ENCODE data around the gene AGBL1.

Gene AGBL1

DNA sequence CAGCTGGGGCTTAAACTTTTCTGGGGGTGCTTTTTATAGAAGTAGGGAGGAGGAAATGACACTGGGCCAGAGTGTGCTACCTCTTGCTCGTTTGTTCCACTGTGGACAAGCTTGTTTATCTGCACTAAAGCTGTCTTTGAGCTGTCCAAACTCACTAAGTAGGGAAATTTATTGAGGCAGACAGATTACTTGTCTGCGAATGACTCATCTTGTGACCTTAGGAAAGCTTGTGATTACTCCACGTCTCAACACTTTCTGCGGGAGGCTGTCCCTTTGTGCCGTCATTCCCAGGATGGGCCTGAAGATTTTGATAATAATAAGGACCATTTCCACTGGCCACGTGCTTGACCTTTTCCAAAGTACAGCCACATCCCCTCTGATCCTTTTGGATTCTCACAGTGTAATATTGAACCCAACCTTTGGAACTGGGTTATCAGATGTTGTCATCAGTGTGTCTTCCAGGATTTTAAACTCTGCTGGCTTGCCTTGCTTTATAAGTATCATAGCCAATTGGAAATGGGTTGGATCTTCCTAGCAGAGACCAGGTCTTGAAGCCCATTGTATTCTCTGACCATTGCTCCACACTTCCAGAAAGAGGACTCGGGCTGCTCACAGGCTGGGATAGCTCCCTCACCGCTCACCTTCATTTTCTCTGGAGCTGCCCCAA, 84.7 kb downstream of the AGBL1 start:
- DNase-seq (ENCODE audit: low spot score), result peak; percentile 19

DNA sequence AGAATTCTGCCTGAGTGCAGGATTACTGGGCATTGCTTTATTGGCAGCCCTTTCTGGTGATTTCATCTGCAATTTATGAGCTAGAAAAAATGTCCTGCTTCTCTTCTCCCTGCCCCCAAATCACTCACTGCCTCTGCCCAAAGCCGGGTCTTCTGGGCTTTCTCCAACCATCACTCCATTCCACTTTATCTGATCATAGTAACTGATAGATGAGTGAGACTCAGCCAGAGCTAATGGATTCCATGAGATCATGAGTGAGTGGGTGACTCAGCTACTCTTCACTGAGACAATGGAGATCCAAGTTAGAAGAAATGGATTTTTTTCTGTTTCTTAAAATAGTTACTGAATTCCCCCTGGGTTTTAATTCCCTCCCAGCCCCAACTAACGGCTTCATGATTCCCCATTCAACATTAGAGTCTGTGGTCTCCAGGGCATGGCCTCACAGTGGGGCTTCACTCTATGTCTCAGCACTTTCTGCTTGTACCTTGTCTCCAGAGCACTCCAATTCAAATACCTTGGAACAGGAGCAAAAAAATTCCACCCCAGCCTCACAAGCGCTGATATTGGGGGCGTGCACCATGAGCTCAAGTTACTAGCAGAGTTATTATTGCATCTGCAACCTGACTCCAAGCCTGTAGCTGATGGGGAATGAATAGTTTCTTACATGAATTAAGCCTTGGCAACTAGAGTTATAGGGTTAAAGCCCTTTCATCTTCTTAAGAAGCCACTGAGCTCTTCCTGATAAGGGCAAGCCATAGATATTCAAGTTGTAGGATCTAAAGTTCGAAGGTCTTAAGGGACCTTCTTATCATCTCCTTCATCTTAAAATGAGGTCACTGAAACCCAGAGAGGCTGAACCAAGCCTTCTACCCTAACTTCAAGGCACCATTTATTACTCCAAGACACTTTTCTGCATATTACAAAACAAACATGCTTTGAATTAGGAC, 85.9 kb downstream of the AGBL1 start:
- DNase-seq (ENCODE audit: low spot score), result peak; percentile 9

DNA sequence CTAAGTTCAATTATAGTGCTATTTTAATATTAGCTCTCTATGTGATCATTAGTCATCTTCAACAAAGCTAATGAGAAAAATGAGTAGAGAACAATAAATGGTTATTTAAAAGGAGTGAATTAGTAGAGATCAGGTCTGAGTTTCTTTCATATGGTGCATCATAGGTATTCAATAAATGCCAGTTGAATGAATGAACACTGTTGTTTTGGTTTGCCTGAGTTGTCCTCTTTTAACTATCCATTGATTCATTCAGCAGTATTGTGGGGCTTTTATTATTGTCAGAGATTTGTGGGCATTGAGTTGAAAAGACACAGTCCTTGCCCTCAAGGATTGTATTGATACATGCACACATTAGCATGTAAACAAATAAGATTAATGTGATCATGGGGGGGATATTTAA, 88.2 kb downstream of the AGBL1 start:
- DNase-seq (ENCODE audit: low spot score), result no peak

DNA sequence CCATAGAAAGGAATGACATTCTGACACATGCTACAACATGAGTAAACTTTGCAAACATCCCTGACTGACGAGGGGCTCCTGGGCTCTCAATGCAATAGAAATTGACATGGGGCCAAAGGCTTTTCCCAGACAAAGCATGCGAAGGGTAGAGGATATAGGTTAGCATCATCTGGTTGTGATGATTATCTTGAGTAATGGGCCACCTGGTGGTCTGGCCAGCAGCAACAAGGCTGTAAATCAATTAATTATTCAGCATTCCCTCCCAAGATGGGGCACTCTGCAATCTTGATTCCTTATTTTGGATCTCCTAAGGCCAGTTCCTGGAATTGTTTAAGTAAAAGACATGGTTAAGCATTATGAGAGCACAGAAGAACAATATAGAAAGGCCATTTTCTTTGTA, 99.2 kb downstream of the AGBL1 start:
- DNase-seq (ENCODE audit: low spot score), result no peak

DNA sequence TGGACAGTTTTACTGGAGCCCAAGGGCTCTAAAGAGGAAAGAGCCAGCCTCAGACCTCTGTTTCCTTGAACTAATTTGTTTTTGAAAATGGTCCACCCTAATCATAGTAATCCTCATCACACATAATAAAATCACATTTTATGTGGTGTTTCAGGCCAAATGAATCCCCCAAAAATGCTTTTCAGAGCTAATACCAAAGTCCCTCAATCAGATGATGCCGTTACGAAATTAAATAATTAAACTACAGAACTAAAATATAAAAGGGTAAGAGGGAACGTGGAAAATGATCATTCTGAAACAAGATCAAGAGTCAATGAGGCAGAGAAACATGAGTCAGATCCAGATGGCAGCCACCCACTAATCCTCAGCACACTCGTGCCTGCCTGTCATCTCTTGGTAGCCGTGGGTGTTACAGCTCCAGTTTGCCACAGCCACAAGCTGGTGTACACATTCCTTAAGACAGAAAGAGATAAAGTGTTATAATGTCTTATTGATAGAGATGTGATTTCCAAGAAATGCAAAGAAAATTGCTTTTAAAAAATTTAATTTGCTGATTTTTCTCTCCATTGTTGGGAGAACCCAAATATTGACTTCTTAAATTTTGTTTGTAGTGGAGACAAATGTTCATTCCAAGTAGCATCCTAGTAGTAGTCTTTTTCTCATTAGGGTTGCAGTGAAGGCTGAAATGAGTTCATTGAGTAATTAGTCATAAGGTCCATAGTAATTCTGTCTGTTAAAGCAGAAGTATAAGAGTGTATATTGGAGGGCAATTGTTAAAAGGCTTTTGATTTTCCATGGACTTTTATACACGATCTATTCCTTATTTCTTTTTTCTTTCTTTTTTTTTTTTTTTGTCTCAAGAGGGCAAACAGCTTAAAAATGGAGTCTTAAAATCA, 104.2 kb downstream of the AGBL1 start:
- peak; percentile 29 for DNase-seq (ENCODE audit: low spot score)

DNA sequence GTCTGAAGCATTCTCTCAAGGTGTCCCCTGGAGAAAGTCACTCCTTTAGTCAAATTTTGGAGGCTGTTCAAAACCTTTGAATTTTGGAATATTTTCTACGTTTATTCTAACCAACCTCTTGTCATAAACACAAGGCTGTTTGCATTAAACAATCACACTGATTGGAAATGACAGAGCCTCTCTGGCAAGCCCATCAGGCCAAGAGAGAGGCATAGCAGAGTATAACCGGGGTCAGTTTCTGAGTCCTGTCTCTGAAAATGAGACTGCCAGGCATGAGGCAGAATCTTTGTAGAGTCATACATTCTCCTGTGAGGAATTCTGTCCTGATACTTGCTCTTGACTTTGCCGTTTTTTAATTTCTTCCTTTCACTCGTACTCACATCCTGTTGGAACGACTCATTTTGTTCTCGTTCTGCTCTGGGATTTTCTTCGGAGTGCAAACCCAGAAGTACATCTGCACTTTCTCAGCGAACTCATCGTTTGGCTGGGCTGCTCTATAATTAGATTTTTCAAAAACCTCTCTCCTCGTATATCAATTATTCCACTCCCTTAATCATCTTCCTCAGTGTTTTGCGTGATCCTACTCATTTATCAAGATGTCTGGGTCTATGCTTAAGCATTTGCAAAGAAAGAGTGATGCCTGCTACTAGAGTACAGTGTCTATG, 114.2 kb downstream of the AGBL1 start:
- no peak for DNase-seq (ENCODE audit: low spot score)

DNA sequence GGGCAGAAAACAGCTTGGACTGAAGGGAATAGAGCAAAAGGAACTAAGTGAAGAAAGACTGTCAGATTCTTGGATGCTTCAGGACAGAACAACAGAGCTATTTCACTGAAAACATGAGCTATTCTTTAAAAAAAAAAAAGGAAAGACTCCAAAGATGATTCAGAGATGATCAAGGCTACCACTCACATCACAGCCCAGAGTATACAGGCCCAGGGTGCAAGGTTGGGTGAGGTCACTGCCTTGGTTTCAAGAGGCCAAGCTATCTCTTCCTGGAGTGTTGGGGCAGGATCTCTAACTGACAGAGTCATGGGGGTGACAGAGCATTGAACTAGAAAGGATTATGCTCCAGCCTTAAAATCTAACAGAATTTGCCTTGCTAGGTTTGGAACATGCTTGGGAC, 118.1 kb downstream of the AGBL1 start:
- DNase-seq (ENCODE audit: low spot score), result no peak

DNA sequence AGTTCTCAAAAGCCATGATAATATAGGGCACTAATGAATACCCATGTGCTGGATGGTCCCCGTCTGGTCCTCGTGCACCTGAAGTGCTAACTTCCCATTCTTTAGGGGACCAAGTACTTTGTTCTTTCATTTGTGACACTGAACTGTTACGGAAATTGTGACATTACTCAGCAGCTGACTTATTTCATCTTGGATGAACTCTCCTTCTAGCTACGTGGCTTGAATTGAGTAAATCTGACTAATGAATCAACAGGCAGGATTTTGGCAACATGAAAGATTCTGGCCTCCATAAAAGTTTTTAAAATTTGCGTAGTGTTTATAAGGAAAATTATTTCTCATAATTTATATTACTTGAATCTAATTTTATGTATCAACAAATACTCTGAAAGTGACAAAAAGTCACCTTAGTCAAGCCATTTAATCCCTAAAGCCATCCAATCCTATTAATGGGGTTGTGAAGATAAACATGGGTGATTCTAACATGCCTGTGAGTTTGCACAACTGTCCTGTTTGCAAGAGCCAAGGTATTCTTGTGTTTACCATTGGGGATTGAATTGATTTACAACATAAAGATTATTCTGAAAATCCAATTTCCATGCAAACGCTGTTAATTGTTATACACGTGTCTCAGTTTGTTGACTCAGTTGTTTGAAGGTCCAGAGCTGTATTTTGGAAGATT, 119.9 kb downstream of the AGBL1 start:
- no peak for DNase-seq (ENCODE audit: low spot score)

DNA sequence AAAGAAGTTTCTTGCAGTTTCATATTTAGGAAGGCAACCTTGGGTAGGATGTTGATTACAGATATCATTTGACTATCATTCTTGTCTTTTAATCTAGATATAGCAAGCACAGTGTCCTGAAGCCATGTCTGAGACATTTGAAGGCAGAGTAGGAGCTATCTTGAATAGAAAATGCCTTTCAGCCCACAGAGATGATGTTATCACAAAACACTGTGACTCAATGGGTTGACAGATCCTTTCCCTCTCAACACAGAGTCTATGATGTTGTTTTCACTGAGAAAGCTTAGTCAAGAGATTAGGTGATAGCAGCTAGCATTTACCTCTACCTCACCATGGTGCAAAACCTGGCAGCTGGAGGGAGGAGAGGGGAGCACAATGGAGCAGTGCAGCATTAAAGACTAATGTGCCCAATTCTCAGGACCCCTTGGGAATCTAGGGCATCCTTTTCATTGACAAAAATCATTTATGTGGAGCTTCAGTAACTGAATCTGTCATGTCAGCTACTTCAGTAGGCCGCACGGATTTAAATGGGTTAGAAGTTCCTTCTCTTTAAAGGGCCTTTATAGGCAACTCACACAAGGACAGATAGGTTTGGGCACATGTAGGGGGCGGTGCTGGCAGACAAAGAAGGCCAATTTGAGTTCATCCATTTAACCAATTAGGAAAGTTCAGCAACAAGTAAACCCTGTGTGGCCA, 121.8 kb downstream of the AGBL1 start:
- no peak for DNase-seq (ENCODE audit: low spot score)

DNA sequence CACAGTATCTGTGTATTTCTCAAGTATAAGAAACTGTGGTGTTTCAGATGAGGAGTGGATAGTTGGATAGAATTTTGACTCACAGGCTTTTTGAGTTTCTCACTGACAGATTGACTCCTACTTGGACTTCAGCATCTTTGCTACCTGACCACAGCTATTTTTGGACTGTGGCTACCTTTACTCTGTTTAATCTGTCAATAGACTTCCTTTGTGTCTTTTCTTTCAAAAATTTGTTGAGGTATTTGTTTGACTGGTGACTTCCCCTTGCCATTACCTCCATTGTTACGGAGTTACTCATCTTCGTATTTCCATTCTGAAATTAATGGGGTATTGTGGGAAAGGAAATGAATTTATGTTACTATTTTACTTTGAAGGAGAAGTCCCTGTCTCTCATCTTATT, 123.8 kb downstream of the AGBL1 start:
- DNase-seq (ENCODE audit: low spot score), result no peak

DNA sequence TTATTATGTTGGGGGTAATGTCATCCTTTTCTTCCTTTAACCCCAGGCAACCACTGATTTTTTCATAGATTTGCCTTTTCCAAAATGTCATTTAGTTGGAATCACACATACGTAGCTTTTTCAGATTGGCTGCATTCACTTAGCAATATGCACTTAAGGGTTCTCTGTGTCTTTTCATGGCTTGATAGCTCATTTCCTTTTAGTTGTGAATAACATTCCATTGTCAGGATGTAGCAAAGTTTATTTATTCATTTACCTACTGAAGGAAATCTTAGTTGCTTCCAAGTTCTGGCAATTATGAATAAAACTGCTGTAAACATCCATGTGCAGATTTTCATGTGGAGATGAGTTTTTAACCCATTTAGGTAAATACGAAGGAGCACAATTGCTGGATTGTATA, 125.4 kb downstream of the AGBL1 start:
- no peak for DNase-seq (ENCODE audit: low spot score)

DNA sequence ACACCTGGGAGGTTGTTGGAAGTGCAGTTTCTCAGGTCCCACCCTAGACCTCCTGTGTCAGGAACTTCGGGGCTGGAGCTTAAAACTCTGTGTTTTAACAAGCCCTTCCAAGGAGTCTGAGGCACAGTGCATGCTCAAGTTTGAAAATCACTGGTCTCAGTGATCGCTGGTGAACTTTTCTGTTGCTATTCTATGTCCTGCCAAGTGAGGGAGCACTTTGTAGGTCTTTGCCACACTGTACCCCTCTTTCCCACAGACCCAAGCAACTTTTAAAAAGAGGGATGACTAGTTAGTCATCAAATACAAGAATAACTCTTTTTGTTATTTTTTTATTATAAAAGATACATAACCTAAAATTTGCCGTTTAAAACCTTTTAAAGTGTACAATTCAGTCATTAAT, 133.7 kb downstream of the AGBL1 start:
- DNase-seq (ENCODE audit: low spot score), result no peak

DNA sequence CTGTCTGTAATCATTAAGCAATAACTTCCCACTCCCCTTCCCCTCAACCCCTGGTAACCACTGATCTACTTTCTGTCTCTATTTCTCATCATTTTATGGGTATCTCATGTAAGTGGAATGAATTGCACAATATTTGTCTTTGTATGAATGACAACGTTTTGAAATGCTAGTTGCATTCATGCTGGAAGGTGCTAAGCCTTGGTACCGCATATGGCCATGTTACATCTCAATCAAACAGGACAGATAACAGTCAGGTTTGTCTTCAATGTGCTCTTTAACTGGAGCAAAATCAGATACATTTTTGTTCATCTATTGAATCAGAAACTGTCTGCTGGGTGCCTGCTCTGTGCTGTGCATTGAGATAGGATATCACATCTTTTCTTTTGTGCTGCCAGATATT, 134.2 kb downstream of the AGBL1 start:
- DNase-seq (ENCODE audit: low spot score), result no peak

DNA sequence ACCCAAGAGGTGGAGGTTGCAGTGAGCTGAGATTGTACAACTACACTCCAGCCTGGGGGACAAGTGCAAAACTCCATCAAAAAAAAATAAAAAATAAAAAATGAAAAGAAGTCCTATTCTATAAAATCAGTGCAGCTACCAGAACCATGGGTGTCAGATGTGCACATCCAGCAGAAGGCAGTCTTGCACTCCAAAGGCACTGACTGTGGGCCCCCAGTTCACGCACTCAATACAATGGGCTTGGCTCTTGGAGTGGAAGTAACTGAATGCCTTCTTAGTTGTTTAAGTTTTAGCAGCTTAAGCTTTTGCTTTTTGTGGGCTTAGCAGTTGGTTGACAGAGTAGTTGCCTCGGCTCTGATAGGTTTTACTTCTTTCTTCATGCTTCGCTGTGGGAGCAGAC, 141.4 kb downstream of the AGBL1 start:
- DNase-seq (ENCODE audit: low spot score), result no peak

DNA sequence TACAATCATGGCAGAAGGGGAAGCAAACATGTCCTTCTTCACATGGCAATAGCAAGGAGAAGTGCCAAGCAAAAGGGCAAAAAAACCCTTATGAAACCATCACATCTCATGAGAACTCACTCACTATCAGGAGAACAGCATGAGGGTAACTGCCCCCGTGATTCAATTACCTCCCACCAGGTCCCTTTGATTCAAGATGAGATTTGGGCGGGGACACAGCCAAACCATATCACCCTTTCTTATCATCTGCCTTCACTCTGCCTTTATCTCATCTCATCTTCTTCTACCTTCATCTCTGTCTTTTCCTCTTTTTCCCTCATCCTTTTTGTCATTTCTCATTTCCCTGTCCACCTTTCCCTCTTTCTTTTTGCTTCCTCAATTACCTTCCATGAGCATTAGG, 149.6 kb downstream of the AGBL1 start:
- no peak for DNase-seq (ENCODE audit: low spot score)

DNA sequence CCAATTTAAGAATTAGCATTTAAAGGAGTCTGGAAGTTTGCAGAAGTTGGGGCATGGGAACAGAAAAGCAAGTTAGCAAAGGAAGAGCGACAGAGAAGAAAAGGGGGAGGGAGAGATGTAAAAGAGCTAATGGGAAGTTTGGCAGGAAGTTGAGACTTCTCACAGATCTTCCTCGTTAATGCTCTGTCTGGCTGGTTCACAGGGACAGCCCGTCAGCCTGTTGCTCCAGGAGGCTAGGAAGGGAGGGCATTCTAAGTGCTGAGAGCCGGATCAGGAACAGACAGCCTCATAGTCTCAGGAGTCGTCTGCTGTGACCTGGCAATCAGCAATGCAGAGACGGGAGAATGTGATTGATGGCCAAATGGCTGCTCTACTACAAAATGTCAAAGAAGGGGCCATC, 150.3 kb downstream of the AGBL1 start:
- no peak for DNase-seq (ENCODE audit: low spot score)

DNA sequence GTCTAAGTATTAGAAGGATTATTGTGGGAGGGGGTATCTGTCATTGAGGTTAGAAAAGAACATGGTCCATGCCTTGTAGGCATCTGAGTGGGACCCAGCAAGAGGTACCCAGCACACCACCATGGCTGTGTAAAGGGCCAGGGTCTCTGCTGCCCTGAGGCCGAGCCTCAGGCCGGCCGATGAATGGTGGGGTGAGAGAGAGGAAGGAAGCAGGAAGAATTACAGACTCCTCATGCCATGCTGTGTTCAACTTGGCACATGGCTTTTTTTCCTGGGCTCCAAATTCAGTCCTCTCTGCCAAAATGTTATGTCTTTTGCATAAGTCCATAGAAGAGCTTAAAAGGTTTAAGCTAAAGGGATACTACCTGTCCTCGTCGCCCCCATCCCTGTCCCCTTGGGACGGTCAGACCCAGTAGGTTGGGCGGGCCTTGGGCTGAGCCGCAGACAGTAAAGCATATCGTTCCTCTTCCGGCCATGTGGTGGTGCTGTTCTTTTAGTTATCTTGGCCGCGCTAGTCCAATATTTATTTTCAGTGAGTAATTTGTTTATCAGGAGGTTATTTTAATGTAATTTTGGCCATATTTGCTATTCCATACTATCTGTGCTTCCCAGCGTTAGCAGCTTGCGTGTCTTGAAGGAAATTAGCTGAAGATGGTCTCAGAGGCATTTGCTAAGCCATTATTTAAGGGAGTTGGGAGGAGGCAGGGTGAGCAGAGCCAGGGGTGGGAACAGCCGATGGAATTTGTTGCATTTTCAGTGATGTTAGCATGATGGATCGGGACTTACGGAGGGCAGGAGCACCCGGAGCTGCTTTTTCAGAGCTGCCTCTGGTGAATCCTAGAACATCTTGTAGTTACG, 152.4 kb downstream of the AGBL1 start:
- DNase-seq (ENCODE audit: low spot score), result peak; percentile 49

DNA sequence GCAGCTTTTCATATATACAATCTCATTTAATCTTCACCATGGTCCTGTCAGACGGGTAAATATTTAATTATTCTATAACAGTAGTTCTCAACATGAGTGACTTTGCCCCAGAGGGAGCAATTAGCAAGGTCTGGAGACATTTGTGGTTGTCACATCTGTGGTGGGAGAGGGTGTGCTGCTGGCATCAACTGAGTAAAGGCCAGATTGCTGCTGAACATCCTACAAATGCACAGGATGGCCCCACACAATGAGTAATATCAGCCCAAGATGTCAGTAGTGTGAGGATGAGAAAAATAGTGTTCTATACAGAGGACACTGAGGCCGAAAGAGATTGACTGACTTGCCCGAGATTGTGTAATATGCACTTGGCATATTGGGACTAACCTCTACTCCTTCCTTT, 156.0 kb downstream of the AGBL1 start:
- no peak for DNase-seq (ENCODE audit: low spot score)

DNA sequence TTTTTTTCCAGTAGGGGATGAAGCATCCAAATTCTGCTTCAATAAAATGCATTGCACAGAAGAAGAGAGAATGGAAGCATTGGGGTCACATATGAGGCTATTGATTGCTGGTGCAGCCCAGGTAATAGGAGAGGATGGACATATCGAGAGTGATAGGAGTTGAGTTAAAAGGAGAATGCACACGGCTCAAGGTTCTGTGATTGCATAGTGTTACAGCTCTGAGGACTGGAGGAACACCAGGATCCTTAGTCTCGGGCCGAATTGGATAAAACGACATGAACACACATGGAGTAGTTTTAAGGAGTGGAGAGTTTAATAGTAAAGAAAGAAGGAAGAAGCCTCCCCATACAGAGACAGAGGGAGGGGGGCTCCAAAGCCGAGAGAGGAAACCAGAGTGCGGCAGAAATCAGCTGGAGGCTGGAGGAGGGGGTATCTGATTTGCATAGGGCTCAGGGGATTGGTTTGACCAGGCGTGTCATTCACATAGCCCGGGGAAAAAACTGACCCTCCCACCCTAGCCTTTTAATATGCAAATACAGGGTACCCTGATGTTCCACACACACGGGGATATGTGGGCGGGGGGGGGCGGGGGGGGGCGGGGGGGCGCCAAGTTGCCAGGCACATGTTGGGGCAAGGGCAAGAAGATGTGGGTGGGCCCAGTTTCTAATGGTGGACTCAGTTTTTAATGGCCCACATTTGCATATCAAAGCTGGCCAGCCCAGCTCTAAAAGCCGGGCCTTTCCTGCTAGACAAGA, 156.9 kb downstream of the AGBL1 start:
- DNase-seq (ENCODE audit: low spot score), result no peak
